GM20431 (cell line): ENCODE results near the gene ACSL3.
"Not testable (repeated sequence)": the region's sequence is repeated elsewhere in the genome, so short reads cannot be mapped to it uniquely, and the experiment has no call there.

Experiments used
- in situ Hi-C: fragments of 300-500 bp; cut with MseI, MboI; formaldehyde crosslinking; loops from one replicate; pipeline ENCODE4 v1.15.0; 2020; ENCODE audit warnings: low sequenced_read_pairs; ENCODE audit not compliant: unreplicated experiment

ACSL3 gene

GRCh38 chr2:222963641-222964040 lies 102.8 kb downstream of the ACSL3 start:
- in situ Hi-C loops: no loop called here

DNA sequence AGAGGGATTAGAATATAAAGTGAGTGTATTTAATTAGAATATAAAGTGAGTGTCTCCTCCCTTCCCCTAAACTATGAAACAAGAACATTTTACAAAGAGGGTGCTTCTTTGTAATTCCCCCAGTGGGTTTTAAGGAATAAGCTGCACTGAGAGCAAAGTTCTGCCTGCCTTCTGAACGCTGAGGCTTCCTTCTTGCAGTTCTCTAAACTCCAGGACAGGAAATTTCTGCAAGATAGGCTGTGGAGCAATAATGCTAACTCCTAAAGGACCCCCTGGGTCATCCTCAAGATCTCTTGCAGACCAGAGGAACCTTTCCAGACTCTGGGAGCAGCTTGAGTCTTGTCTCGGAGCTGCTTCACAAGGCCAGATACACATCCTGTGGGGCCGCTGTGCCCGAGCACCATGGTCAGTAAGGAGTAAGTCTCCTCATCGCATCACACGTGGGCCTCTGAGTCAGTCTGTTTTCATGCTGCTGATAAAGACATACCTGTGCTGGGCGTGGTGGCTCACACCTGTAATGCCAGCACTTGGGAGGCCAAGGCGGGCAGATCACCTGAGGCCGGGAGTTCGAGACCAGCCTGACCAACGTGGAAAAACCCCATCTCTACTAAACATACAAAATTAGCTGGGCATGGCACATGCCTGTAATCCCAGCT lies 103.7 kb downstream of the ACSL3 start:
- in situ Hi-C loops: no loop called here

DNA sequence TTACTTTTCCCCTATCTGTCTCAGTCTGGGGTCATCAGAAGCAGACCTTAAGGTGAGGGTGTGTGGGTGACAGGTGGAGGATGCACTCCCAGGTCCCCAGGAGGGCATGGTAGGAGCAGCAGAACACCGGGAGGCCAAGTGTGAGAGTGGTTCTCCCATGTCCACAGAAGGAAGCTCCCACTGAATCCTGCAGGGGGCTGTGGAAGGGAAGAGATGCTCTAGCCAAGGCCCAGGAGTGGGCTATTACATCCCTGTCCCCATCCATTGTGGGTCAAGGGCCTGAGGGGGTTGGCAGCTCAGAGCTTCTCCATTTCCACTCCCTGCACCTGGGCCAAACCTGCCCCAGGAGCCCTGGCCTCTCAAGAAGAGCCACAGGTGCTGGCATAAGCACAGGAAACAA lies 104.7 kb downstream of the ACSL3 start:
- in situ Hi-C loops: no loop called here

DNA sequence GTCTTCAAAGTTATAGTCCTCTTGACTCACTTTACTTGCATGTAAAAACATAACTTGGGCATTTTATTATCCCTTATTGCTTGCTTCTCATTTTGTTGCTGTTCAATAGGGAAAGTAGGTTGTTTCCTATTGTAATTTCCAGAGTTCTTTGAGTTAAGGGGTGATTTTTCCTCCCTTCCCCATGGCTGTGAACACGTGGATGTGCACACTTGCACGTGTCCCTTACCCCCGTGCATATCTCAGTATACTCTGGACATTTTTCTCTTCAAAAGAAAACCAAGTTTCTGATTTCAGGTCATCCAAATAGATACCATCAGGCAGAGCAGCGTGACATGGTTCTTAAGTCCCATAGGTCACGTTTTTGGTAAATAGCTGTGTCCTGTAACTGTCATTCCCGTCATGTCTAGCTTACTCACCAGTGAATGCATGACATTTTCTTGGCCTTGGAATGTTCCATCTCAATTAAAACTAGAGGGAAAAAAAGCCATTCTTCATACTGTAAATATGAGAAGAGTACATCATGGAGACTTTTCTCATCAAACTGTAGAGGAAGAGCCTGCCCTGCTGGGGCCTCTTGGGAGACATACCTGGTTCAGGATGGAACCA lies 107.8 kb downstream of the ACSL3 start:
- in situ Hi-C loops: no loop called here

DNA sequence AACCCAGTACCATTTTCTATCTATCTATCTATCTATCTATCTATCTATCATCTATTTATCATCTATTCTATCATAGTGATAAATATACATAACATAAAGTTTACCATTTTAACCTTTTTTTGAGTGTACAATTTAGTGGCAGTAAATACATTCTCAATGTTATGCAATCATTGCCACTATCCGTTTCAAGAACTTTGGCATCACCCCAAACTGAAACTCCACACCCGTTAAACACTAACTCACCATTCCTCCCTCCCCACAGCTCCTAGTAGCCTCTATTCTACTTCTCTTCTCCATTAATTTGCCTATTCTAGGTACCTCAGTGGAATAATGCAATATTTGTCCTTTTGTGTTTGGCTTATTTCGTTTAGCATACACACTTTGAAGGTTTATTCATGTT lies 108.7 kb downstream of the ACSL3 start:
- in situ Hi-C loops: no loop called here

GRCh38 chr2:222972420-222972819 lies 111.6 kb downstream of the ACSL3 start:
- in situ Hi-C loops: no loop called here

- in situ Hi-C loops: no loop called here
Observed at GRCh38 chr2:222973237-222973636, 112.4 kb downstream of the ACSL3 start.

GRCh38 chr2:222973733-222974132 lies 112.9 kb downstream of the ACSL3 start:
- in situ Hi-C loops: no loop called here

GRCh38 chr2:222976521-222977061 lies 115.8 kb downstream of the ACSL3 start:
- in situ Hi-C loops: no loop called here

GRCh38 chr2:222977121-222977520 lies 116.3 kb downstream of the ACSL3 start:
- in situ Hi-C loops: no loop called here

- in situ Hi-C loops: no loop called here
Observed at GRCh38 chr2:222978850-222979249, 118.0 kb downstream of the ACSL3 start.

- in situ Hi-C loops: no loop called here
Observed at GRCh38 chr2:222979484-222979883, 118.6 kb downstream of the ACSL3 start.

DNA sequence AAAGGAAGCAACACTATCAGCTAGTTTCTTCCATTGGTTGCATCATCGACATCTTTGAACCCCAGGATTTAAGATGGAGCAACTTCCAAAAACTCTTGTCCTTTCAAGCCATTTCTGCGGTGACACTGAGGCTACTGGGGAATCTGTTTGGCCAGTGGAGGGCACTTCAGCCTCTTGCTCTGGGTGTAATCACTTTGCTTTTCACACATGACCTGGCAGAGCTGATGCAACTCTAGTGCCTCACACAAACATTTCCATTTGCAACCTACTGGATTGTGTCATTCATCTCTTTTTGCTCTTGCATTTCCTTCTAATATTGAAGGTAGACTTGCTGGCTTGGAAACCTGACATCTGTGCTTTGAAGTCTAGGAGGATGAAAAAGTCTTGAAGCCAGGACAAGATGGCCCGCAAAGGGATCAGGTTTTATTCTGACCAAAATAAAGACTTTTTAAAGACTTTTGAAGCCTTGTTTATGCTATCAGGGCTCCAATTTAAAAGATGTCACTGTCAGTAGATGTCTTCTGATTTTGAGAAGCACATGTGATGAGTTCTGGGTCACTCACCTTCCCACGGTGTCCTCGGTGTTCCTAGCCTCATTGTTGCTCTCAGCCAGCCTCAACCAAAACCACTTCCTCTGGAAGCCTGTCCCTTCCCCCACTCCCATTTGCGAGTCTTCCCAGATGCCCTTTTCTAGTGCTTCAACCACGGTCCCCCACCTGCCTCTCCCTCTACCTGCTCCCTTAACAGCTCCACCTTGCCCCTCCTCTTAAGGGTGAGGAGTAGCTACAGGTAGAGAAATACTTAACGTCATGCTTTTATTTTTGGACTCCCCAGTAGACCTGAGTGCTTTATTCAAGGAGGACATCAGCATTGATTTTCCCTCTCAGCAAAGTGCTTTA lies 121.4 kb downstream of the ACSL3 start:
- in situ Hi-C loops: no loop called here

GRCh38 chr2:222982909-222983265 lies 122.1 kb downstream of the ACSL3 start:
- in situ Hi-C loops: no loop called here

- in situ Hi-C loops: no loop called here
Observed at GRCh38 chr2:222984908-222985307, 124.1 kb downstream of the ACSL3 start.

DNA sequence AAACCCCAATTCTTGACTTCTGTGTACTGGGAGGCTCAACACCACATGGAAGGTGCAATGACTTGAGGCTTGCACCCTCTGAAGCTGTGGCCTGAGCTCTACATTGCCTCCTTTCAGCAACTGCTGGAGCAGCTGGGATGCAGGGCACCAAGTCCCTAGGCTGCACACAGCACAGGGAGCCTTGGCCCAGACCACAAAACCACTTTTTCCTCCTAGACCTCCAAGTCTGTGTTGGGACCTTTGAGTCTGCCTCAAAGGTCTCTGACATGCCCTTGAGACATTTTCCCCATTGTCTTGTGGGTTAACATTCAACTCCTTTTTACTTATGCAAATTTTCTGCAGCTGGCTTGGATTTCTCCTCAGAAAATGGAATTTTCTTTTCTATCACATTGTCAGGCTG lies 128.6 kb downstream of the ACSL3 start:
- in situ Hi-C loops: no loop called here

DNA sequence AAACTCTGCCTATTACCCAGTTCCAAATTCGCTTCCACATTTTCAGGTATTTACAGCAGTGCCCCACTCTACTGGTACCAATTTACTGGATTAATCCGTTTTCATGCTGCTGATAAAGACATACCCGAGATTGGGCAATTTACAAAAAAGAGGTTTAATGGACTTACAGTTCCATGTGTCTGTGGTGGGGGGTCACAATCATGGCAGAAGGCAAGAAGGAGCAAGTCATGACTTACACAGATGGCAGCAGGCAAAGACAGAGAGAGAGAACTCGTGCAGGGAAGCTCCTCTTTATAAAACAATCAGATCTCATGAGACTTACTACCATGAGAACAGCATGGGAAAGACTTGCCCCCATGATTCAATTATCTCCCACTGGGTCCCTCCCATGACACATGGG lies 129.4 kb downstream of the ACSL3 start:
- in situ Hi-C loops: not testable (repeated sequence)

DNA sequence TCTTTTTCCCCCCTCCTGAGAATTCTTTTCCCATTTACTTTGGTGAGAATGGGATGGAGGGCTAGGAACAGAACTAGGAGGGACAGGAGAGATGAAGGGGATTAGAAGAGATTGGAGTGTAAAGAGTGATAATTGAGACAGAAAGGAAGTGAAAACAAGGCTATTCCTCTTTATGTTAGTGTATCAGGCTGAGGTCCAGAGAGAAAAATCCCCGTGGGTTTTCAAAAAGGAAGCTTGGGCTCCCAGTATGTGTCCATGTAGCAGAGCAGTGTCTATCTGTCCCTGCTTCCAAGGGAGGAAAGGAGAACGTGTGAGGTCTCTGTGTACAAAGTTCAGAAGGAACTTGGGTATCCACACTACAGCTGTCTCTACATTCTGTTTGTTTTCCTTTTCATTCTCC lies 131.3 kb downstream of the ACSL3 start:
- in situ Hi-C loops: no loop called here
